ENCODE results near the gene TSPAN9.

Gene TSPAN9

GRCh38 chr12:3186546-3187215, 109.5 kb downstream of the TSPAN9 start:
- H3K27ac ChIP-seq (ENCODE audit: insufficient read depth, low read depth, low read length, poor library complexity, severe bottlenecking), result no peak overlapping the region
- no peaks in the 10 kb centered on the region for H3K27me3 ChIP-seq (ENCODE audit: control insufficient read depth, insufficient read depth, low read length, poor library complexity, severe bottlenecking)
- 92% methylated on average over 6 of the region's 6 CpGs for WGBS, 2 experiments
- peaks cover 4% of the 10 kb centered on the region for H3K4me1 ChIP-seq (ENCODE audit: control insufficient read depth, insufficient read depth, low read length)
- no peaks in the 10 kb centered on the region for H3K36me3 ChIP-seq (ENCODE audit: control insufficient read depth, insufficient read depth, low read length)
- H3K4me3 ChIP-seq (ENCODE audit: insufficient read depth, low read depth, low read length), result no peak overlapping the region
- H3K9me3 ChIP-seq (ENCODE audit: control insufficient read depth, low read length), result no peaks in the 10 kb centered on the region

- Histone ChIP-seq H3K27ac (ENCODE audit: insufficient read depth, low read depth, low read length, poor library complexity, severe bottlenecking) (no peak overlapping the region), H3K36me3 (ENCODE audit: control insufficient read depth, insufficient read depth, low read length) (no peaks in the 10 kb centered on the region), H3K4me3 (ENCODE audit: insufficient read depth, low read depth, low read length) (no peak overlapping the region), H3K4me1 (ENCODE audit: control insufficient read depth, insufficient read depth, low read length) (peaks cover 4% of the 10 kb centered on the region), H3K9me3 (ENCODE audit: control insufficient read depth, low read length) (no peaks in the 10 kb centered on the region), H3K27me3 (ENCODE audit: control insufficient read depth, insufficient read depth, low read length, poor library complexity, severe bottlenecking) (no peaks in the 10 kb centered on the region)
- 92 to 95% methylated on average over 17 of the region's 17 CpGs for WGBS, 2 experiments
Observed at GRCh38 chr12:3187846-3188770, 110.9 kb downstream of the TSPAN9 start.

GRCh38 chr12:3189282-3189681, 112.1 kb downstream of the TSPAN9 start:
- no peak overlapping the region for H3K27ac ChIP-seq (ENCODE audit: insufficient read depth, low read depth, low read length, poor library complexity, severe bottlenecking)
- no peaks in the 10 kb centered on the region for H3K9me3 ChIP-seq (ENCODE audit: control insufficient read depth, low read length)
- 81 to 86% methylated on average over 2 of the region's 2 CpGs for WGBS, 2 experiments

GRCh38 chr12:3190101-3190500, 112.9 kb downstream of the TSPAN9 start:
- no peaks in the 10 kb centered on the region for H3K9me3 ChIP-seq (ENCODE audit: control insufficient read depth, low read length)
- WGBS, 2 experiments, result 72 to 74% methylated on average over 9 of the region's 9 CpGs
- no peaks in the 10 kb centered on the region for H3K27me3 ChIP-seq (ENCODE audit: control insufficient read depth, insufficient read depth, low read length, poor library complexity, severe bottlenecking)
- H3K4me1 ChIP-seq (ENCODE audit: control insufficient read depth, insufficient read depth, low read length), result peaks cover 3% of the 10 kb centered on the region
- no peaks in the 10 kb centered on the region for H3K36me3 ChIP-seq (ENCODE audit: control insufficient read depth, insufficient read depth, low read length)
- H3K4me3 ChIP-seq (ENCODE audit: insufficient read depth, low read depth, low read length), result no peak overlapping the region
- no peak overlapping the region for H3K27ac ChIP-seq (ENCODE audit: insufficient read depth, low read depth, low read length, poor library complexity, severe bottlenecking)

More at GRCh38 chr12:3189282-3189681, 112.1 kb downstream of the TSPAN9 start:
- peaks cover 4% of the 10 kb centered on the region for H3K4me1 ChIP-seq (ENCODE audit: control insufficient read depth, insufficient read depth, low read length)
- no peaks in the 10 kb centered on the region for H3K36me3 ChIP-seq (ENCODE audit: control insufficient read depth, insufficient read depth, low read length)
- H3K27me3 ChIP-seq (ENCODE audit: control insufficient read depth, insufficient read depth, low read length, poor library complexity, severe bottlenecking), result no peaks in the 10 kb centered on the region
- no peak overlapping the region for H3K4me3 ChIP-seq (ENCODE audit: insufficient read depth, low read depth, low read length)

GRCh38 chr12:3191450-3191849, 114.3 kb downstream of the TSPAN9 start:
- H3K27me3 ChIP-seq (ENCODE audit: control insufficient read depth, insufficient read depth, low read length, poor library complexity, severe bottlenecking), result no peaks in the 10 kb centered on the region
- H3K4me1 ChIP-seq (ENCODE audit: control insufficient read depth, insufficient read depth, low read length), result no peaks in the 10 kb centered on the region
- no peaks in the 10 kb centered on the region for H3K9me3 ChIP-seq (ENCODE audit: control insufficient read depth, low read length)
- no peak overlapping the region for H3K4me3 ChIP-seq (ENCODE audit: insufficient read depth, low read depth, low read length)
- H3K36me3 ChIP-seq (ENCODE audit: control insufficient read depth, insufficient read depth, low read length), result no peaks in the 10 kb centered on the region
- H3K27ac ChIP-seq (ENCODE audit: insufficient read depth, low read depth, low read length, poor library complexity, severe bottlenecking), result no peak overlapping the region
- WGBS, 2 experiments, result 85 to 91% methylated on average over 2 of the region's 2 CpGs

GRCh38 chr12:3192221-3192620, 115.0 kb downstream of the TSPAN9 start:
- WGBS, 2 experiments, result 93% methylated on average over 10 of the region's 10 CpGs
- H3K4me1 ChIP-seq (ENCODE audit: control insufficient read depth, insufficient read depth, low read length), result no peaks in the 10 kb centered on the region

GRCh38 chr12:3193131-3193530, 116.0 kb downstream of the TSPAN9 start:
- no peaks in the 10 kb centered on the region for H3K27me3 ChIP-seq (ENCODE audit: control insufficient read depth, insufficient read depth, low read length, poor library complexity, severe bottlenecking)
- 95 to 96% methylated on average over 7 of the region's 7 CpGs for WGBS, 2 experiments
- H3K36me3 ChIP-seq (ENCODE audit: control insufficient read depth, insufficient read depth, low read length), result no peaks in the 10 kb centered on the region

More at GRCh38 chr12:3192221-3192620, 115.0 kb downstream of the TSPAN9 start:
- no peak overlapping the region for H3K27ac ChIP-seq (ENCODE audit: insufficient read depth, low read depth, low read length, poor library complexity, severe bottlenecking)
- no peaks in the 10 kb centered on the region for H3K36me3 ChIP-seq (ENCODE audit: control insufficient read depth, insufficient read depth, low read length)
- H3K9me3 ChIP-seq (ENCODE audit: control insufficient read depth, low read length), result no peaks in the 10 kb centered on the region
- no peaks in the 10 kb centered on the region for H3K27me3 ChIP-seq (ENCODE audit: control insufficient read depth, insufficient read depth, low read length, poor library complexity, severe bottlenecking)
- H3K4me3 ChIP-seq (ENCODE audit: insufficient read depth, low read depth, low read length), result no peak overlapping the region

GRCh38 chr12:3193755-3194154, 116.6 kb downstream of the TSPAN9 start:
- peaks cover 2% of the 10 kb centered on the region for H3K27me3 ChIP-seq (ENCODE audit: control insufficient read depth, insufficient read depth, low read length, poor library complexity, severe bottlenecking)
- no peaks in the 10 kb centered on the region for H3K4me1 ChIP-seq (ENCODE audit: control insufficient read depth, insufficient read depth, low read length)
- H3K9me3 ChIP-seq (ENCODE audit: control insufficient read depth, low read length), result no peaks in the 10 kb centered on the region
- WGBS, 2 experiments, result 81 to 82% methylated on average over 5 of the region's 5 CpGs
- H3K4me3 ChIP-seq (ENCODE audit: insufficient read depth, low read depth, low read length), result no peak overlapping the region
- H3K36me3 ChIP-seq (ENCODE audit: control insufficient read depth, insufficient read depth, low read length), result no peaks in the 10 kb centered on the region
- H3K27ac ChIP-seq (ENCODE audit: insufficient read depth, low read depth, low read length, poor library complexity, severe bottlenecking), result no peak overlapping the region

More at GRCh38 chr12:3193131-3193530, 116.0 kb downstream of the TSPAN9 start:
- Histone ChIP-seq H3K4me1 (ENCODE audit: control insufficient read depth, insufficient read depth, low read length) (no peaks in the 10 kb centered on the region), H3K9me3 (ENCODE audit: control insufficient read depth, low read length) (no peaks in the 10 kb centered on the region), H3K27ac (ENCODE audit: insufficient read depth, low read depth, low read length, poor library complexity, severe bottlenecking) (no peak overlapping the region), H3K4me3 (ENCODE audit: insufficient read depth, low read depth, low read length) (no peak overlapping the region)

- Histone ChIP-seq H3K36me3 (ENCODE audit: control insufficient read depth, insufficient read depth, low read length) (no peaks in the 10 kb centered on the region), H3K27ac (ENCODE audit: insufficient read depth, low read depth, low read length, poor library complexity, severe bottlenecking) (no peak overlapping the region), H3K4me1 (ENCODE audit: control insufficient read depth, insufficient read depth, low read length) (peaks cover 5% of the 10 kb centered on the region), H3K27me3 (ENCODE audit: control insufficient read depth, insufficient read depth, low read length, poor library complexity, severe bottlenecking) (peaks cover 18% of the 10 kb centered on the region), H3K9me3 (ENCODE audit: control insufficient read depth, low read length) (no peaks in the 10 kb centered on the region), H3K4me3 (ENCODE audit: insufficient read depth, low read depth, low read length) (no peak overlapping the region)
- 76 to 80% methylated on average over 3 of the region's 3 CpGs for WGBS, 2 experiments
Observed at GRCh38 chr12:3195337-3195736, 118.2 kb downstream of the TSPAN9 start.

GRCh38 chr12:3195859-3196483, 118.8 kb downstream of the TSPAN9 start:
- Histone ChIP-seq H3K9me3 (ENCODE audit: control insufficient read depth, low read length) (no peaks in the 10 kb centered on the region), H3K4me1 (ENCODE audit: control insufficient read depth, insufficient read depth, low read length) (peaks cover 7% of the 10 kb centered on the region), H3K27me3 (ENCODE audit: control insufficient read depth, insufficient read depth, low read length, poor library complexity, severe bottlenecking) (peaks cover 25% of the 10 kb centered on the region), H3K4me3 (ENCODE audit: insufficient read depth, low read depth, low read length) (no peak overlapping the region), H3K36me3 (ENCODE audit: control insufficient read depth, insufficient read depth, low read length) (no peaks in the 10 kb centered on the region), H3K27ac (ENCODE audit: insufficient read depth, low read depth, low read length, poor library complexity, severe bottlenecking) (no peak overlapping the region)
- WGBS, 2 experiments, result 89 to 92% methylated on average over 14 of the region's 14 CpGs

All from ectodermal cell (in vitro differentiated cells).